ENCODE data around the gene SCIN.
"Not testable (repeated sequence)": the region's sequence is repeated elsewhere in the genome, so short reads cannot be mapped to it uniquely, and the experiment has no call there.

The SCIN gene

DNA sequence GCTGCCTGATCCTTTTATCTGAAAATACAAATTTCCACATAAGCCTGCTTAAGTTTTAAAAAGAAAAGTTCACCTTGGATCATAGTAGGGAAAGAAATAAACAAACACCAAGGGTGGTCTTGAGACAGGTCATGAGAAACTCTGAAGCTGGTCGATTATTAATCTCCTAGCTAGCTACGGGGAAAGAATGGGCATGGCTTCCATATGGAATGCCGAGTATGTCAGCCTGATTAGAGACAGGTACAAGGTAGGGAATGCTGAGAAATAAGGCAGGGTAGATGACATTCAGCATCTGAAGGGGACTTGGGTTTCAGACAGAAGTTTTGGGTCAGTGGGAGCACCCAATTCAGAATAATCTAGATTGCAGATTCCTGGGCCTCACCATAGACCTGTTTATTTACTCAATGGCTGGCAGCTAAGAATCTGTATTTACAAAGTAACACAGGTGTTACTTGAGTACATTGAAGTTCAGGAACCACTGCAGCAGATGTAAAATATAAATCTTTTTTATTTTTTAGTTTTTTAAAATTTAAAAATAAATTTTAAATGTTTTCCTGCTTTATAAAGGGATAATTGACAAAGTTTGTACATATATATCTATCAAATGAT, 49.0 kb downstream of the SCIN start:
- no peak for DNase-seq

DNA sequence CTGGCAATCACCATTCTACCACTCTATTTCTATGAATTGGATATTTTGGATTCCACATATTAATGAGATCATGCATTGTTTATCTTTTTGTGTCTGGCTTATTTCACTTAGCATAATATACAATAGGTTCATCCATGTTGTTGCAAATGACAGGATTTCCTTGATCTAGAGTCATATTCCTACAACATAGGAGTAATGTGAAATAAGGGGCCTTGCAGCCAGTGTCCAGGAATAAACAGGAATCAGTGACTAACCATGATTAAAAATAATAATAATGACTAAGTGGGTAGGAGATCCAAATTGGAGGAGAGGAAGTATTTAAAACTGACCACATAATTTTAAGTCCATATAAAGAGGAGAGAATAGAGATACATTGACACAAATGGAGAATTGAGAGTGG, 49.9 kb downstream of the SCIN start:
- no peak for DNase-seq

DNA sequence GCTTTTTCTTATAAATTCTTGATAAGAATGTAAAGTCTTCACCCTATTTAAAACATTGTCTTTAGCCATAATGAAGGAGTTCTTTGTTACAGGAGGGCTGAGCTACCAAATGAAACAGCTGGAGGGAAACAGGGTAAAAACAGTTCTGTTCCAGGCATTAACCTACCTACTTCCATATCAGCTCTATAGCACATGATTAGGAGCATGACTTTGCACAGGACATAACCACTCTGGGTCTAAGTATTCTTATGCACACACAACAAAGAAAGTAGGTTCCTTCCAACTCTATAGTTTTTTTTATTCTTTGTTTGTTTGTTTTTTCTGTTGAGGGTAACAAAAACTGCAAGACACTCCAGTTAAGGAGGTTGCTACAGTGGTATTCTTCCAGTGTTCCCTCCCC, 52.7 kb downstream of the SCIN start:
- DNase-seq: no peak

DNA sequence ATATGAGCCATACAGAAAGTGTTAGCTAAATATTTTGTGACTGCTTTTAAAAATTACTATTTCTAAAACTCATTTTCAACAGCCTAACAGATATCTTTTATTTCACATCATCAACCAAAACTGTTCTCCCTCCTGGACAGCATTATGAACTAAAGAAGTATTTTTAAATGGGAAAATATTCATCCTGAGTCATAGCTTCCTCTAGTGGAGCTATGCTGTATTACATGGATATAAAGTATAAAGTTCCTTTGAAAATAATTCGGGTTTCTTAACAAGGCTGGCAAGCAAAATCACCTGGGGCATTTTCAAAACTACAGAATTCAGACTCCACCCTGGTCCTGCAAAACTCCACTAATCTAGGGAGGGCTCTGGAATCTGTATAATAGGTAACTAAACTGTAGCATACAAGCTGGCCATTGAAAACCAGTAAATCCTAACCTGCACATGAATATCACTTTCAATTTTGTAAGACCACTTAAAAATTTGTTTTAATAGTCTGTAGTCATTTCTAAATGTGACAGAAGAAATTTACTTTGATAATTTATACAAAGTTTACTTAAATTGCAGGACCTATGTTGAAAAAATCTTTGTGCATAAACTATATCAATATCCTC, 53.5 kb downstream of the SCIN start:
- DNase-seq: peak; percentile 18 to 69

DNA sequence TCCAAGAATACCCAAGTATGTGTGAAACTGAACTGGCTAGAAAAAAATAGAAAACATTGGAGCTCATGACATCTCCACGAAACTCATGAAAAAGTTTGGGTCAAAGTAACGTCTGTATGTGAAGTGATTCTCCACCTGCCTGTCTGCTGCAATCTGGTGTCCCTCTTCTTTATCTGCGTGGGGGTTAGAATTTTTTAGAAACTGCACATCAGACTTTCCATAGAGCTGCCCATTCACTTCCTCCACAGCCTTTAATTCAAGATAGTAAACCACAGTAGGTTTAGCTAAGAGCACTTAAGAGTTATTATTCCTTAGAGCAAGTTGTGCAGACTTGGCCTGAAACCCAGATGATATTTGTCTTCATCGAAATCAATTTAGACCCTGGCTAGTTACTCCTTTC, 55.3 kb downstream of the SCIN start:
- no peak for DNase-seq

DNA sequence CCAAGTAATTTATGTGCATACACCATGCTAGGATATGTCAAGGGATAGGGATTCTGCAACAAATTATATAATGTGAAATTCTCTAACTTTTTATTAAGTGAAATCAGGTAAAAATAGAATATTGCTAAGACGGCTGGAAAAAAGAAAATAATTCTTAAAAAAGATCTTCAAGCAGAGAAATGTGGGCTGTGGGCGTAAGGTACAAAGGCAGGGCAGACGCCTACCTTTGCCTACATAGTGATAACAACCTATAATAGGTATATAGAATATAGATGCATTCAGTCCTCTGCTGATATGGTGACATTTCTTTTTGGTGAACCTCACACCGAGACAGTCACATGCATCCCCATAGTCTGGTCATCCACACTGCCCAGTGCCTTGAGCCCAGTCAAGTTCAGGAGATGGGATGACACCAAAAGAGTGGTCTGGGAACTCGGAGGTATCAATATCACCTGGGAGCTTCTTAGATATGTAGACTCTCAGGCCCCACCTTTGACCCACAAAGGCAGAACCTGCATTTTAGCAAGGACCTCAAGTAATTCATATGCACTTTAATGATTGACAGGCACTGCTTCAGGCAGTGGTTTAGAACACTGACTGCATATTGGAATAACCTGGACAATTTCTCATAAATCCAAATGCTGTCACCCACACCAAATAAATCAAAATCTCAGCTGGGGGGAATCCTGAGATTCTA, 59.4 kb downstream of the SCIN start:
- no peak for DNase-seq

DNA sequence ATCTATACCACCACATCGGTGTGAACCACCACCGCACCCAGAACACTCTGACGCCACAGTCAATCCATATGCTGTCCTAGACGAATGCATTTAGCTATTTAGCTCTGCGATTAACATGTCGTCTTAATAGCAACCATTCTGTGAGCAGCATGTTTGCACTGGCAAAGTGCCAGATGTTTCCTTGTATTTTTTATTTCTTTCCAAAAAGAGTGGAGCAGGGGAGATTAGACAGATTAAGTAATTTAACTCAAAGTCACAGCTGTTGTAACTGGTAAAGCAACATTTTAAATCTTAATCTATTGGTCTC, 59.9 kb downstream of the SCIN start:
- no peak for DNase-seq

DNA sequence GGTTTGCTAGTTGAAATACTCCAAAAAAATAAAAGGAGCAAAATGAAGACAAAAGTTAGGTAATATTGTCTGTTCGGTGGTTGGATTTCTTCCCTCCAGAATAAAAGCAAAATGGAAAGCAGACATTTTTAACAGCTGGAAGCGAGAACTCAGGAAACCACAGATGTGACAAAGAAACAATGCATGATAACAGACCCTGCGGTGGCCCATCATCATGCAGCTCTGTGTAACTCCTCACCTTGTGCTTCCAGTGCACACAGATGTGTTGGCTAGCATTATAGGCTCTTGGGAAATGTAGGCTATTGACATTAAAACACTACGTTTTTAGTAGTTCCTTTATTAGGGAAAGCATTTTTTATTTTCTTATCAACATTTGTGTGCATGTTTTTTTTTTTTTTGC, 63.1 kb downstream of the SCIN start:
- no peak for DNase-seq

DNA sequence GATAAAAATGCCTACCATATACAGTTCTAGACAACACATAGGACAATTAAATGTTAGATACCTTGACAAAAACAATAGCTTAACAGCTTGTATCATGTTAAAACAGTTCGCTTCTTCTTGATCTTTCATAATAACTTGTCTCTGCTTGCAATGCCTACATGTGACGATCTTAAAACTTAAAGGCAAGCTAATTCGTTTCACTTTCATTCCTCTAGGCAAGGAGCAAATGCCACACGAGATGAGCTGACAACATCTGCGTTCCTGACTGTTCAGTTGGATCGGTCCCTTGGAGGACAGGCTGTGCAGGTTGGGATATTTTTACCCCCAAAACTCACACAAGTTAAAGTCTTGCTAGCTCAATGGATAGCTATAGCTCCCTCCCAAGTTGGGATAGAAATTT, 65.3 kb downstream of the SCIN start:
- DNase-seq: peak; percentile 50 to 63

DNA sequence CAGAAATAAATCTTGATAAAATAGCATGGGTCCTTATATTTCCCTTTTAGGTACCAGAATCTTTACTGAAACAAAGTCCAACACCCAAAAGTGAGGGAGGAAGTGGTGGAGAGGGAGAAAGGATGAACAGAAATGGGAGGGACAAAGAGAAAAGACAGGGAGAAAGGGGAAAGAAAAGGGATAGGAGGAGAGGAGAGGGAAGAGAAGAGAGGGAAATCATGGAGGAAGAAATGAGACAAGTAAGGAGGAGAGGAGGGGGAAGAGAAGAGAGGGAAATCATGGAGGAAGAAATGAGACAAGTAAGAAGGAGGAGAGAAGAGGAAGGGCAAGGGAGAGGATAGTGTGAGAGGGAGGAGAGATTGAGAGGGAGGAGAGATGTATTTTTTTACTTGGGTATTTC, 66.8 kb downstream of the SCIN start:
- no peak for DNase-seq

DNA sequence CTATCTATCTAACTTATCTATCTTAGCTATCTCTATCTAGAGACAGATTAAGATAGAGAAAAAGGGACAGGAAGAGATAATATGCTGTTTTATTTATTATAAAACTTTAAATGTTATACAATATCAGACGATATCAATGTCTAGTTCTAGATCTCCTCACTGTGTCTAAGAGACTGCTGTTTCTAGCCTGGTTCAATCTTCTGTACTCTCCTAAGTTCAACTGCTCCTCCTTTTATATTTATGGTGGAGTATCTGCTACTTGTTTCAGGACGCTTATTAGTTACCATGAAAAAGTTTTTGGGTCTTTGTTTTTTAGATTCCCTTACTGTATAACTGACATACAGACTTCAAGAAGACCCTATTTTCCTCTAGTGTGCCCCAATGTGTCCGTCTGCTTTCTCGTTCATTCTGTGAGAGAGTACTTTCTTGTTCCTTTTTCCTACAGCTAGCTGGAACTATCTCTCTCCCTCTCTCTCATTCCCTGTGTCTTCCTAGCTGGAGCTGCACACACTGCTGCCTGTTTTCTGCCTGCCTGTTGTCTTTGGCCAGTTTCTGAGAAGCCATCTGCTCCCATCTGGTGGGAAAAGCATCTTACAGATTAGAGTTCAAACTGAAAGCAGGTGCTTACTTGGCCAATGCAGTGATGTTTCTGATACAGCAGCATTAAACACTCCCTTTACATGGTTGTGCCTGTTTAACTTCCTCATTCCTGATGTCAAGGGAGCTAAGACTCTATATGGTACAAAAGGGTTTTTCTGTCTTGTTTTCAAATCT, 67.5 kb downstream of the SCIN start:
- peak; percentile 14 to 32 for DNase-seq

DNA sequence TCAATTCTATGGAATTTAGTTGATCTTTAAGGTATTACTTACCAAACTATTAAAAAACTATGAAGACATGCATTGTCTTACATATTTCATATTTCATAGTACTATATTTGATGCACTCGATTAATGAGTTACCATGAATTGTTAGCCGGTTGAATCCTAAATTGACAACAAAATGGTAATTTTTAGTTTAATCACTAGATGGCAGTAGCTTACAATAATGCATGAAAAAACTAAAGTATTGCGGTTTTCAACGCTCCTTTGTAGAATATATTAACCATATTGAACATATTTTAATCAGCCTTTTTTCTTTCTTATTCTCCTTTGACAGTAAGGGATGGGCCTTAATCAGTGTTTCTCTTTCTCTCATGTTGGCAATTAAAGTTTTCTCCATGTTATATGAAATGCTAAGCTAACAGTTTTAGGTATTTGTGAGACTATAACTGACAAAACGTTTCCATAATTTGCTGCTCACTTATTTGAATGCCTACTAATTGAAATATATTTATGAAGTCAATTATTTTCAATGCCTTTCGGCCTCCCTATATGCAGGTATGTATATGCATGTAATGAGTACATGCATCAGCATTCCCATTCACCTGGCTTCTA, 68.4 kb downstream of the SCIN start:
- DNase-seq: peak; percentile 51 to 90

DNA sequence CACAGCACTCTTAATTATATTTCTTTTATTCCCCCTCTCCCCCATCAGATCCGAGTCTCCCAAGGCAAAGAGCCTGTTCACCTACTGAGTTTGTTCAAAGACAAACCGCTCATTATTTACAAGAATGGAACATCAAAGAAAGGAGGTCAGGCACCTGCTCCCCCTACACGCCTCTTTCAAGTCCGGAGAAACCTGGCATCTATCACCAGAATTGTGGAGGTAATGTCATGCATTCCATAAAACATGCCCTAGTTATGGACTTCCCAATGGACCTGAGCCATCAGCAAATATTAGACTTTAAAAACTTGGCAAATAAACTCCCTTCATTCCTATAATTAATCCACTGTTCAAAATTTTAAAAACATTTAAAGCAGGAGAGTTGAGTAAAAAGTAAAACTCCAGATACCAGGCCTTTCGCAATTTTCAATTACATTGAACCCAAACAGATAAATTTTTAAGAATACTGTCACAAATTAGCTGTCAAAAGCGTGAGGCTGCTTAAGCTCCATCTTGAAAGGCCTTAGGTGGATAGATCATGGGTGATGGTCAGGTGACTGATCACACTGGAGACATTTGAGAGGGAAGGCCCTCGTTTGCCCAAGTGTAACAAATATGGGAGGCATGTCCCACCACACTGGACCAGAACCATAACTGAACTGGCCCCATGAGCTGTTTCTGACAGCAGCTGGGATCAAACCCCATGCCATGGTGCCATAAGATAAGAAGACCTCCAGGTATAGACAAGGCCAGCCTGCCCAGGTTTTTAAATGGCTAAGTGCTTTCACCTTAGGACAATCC, 70.0 kb downstream of the SCIN start:
- no peak for DNase-seq

DNA sequence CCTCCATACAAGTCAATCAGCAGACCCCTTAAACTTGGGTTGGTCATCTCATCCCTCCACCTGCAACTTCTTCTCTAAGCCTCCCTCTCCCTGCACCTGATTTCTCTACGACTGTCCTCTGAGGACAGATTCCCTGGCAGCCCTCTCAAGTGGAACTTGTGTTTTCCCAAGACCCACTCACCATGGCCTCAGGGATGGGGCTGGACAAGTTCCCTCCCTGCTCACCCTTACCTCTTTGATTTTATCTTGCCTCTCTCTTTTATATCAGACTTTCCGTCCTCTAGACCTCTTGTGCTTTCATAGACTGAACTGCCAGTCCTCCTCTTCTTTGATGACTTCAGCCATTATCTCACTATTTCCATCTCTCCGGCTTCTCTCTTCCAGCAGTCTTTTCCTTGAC, 70.7 kb downstream of the SCIN start:
- no peak for DNase-seq

DNA sequence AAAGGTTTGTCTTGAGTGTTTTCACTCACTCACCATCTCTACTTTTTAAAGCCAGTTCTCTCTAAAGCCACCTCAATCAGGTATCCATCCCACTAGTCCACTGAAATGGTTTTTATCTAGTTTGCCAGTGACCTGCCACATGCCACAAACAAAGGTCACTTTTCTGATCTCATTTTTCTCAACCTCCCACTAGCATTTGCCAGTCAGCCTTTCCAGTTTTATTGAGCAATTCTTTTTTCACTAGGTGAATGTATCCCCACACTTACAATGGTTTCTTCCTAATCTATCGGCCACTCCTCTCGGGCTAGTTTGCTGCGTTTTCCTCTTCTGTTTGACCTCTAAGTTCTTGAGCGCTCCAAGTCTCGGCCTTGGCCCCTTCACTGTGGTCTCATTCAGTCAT, 72.0 kb downstream of the SCIN start:
- DNase-seq: no peak

DNA sequence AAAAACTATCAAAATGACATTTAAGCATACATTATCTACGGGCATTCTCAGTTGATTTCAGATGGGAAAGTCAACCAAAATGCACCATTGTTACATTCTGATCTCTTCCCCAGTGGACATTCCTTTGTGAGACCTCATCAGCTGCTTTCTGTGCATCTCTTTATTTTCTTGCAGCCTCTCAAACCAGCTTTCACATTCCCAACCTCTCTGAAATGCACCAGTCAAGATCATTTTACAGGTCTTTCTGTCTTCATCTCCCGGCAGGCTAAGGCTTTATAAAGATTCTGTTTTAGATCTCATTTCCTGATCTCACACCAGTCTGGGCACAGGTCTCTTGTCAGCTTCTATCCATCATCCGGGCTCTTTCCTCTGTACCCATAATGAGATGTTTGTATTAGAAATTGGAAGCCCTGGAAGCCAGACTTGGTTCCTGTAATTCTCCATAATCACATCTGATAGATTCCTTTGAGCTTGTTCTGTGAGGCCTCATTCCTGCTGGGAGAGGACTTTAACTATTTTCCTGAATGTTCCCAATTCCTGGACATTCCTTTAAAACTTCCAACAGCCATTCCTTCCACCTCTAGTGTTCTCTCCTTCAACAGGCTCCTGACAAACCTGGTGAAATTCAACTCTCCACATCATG, 72.6 kb downstream of the SCIN start:
- DNase-seq: no peak

DNA sequence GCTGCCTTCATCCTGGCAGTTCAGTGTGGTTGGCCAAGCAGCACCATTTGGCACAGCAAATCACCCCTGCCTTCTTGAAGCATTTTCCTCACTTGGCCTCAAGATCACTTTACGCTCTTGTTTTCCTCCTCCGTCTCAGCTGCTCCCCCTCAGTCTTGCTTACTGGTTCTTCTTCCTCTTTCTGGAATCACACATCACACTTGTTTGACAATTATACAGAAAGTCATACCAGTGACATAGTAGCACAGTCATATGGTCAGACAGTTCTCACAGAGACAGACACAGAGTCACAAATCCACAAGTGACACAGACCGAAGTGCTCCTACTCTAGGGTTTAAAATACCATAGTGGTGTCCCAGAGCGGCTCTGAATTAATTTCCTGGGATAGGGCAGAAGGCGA, 73.1 kb downstream of the SCIN start:
- peak; percentile 58 to 85 for DNase-seq

DNA sequence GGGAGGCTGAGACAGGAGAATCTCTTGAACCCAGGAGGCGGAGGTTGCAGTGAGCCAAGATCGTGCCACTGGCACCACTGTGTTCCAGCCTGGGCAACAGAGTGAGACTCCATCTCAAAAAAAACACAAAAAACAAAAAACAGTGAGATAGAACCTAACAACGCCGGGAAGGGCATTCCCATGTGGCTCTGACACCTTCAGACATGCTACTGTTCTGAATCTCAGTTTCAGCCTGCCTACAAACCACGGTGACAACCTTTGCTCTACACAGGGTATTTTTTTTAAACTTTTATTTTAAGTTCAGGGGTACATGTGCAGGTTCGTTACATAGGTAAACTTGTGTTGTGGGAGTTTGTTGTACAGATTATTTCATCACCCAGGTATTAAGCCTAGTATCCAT, 74.7 kb downstream of the SCIN start:
- DNase-seq: not testable (repeated sequence)

DNA sequence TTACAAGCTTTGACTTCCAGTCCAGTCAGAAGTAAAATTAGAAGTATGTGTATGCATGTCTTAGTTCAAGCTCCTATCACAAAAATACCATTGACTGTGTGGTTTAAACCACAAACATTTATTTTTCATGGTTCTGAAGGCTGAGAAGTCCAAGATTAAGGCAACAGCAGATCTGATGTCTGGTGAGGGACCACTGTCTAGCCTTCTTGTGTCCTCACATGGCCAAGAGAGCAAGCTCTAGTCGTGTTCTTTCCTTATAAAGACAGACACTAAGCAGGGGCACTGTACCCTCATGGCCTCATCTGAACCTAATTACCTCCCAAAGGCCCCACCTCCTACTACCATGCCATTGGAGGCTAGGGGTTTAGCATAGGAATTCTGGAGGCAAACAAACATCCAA, 75.6 kb downstream of the SCIN start:
- no peak for DNase-seq

DNA sequence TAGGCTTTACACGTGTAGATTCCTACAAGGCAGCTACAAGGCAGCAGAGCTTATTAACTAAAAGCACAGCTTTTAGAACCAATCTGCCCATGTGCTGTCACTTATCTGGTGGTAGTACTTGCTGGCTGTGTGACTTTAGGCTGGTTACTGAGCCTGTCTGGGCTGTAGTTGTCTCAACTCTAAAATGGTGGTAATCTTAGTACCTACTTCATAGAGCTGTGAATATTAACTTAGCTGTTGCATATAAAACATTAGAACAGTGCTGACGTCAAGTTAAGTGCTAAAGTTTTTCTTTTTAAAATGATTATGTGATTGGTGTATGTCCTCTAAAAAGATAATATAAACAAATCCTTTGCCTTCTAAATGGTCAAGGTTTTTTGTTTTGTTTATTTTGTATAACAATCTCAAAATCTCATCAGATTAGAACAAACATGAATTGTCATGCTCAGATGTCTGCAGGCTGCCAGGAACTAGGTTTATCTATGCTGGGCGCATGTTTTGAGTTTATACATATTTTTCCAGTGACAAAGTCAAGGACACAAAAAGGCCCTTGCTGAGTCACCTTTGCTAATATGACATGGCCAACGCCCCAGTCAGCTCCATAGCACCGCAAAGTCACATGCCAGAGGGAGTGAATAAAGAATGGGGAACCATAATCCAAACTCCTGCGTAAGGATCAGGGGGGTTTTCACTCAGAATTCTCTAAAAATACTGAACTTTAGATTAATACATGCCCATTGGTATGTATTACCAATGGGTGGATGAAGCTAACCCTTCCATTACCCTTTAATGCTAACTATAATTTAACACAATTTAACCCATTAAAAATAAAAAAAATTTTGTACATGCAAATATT, 77.1 kb downstream of the SCIN start:
- DNase-seq: peak in 1 of 2 donors; percentile 48

DNA sequence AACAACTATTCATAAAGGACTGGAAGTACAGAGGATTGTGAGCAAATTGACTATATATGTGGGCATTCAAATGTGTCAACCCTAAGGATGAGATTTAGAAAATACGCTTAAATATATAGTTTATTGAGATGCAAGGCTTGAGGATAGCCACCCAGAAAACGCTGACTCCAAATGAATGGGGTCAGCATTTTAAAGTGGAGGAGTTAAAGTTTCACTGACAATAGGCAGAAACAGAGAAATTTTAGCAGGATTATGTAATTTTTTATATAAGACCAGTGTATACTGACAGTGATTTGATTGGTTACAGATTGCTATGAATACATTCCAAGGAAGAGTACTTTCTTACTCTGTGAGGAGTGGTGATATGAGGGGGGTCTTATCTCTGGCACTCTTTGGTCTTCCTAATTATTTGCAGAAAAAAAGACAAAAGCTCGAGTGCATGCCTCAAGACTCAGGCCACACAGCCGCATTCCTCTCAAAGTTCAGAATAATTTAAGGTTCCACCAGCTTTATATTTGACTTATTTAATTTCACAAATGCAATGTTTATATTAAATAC, 78.3 kb downstream of the SCIN start:
- no peak for DNase-seq
